ACC112 (cell line): ENCODE measurements around the gene NISCH.
A peak's percentile ranks its signal among the peaks of the same experiment; 100 is the strongest.

ENCODE experiments used
- H2AFZ ChIP-seq: fragments of 200-600 bp; sonication (generic); one replicate; pipeline ENCODE4 v1.6.0; 2017; ENCODE audit warnings: antibody characterized with exemption, low read length; ENCODE audit not compliant: unreplicated experiment
- H3K27ac ChIP-seq: fragments of 200-600 bp; sonication (generic); 2 replicates; pipeline ENCODE4 v1.5.1; 2014; ENCODE audit warnings: low read depth, mild to moderate bottlenecking, antibody characterized with exemption, low read length, moderate library complexity
- H3K27me3 ChIP-seq: fragments of 200-600 bp; sonication (generic); 2 replicates; pipeline ENCODE4 v1.6.1; 2014; ENCODE audit warnings: mild to moderate bottlenecking, antibody characterized with exemption, low read length, moderate library complexity, mixed read lengths; ENCODE audit not compliant: insufficient read depth
- H3K36me3 ChIP-seq: fragments of 200-600 bp; sonication (generic); 2 replicates; pipeline ENCODE4 v1.6.1; 2016; ENCODE audit warnings: mild to moderate bottlenecking, antibody characterized with exemption, low read length, moderate library complexity, mixed read lengths; ENCODE audit not compliant: insufficient read depth
- H3K4me1 ChIP-seq: fragments of 200-600 bp; sonication (generic); one replicate; pipeline ENCODE4 v1.6.1; 2016; ENCODE audit warnings: low read length, mixed read lengths; ENCODE audit not compliant: insufficient read depth, unreplicated experiment, control insufficient read depth
- H3K4me3 ChIP-seq: fragments of 200-600 bp; sonication (generic); 2 replicates; pipeline ENCODE4 v1.5.1; 2014; ENCODE audit warnings: mild to moderate bottlenecking, low read depth, low read length
- H3K79me2 ChIP-seq: fragments of 200-600 bp; sonication (generic); one replicate; pipeline ENCODE4 v1.6.0; 2016; ENCODE audit warnings: low read length; ENCODE audit not compliant: control insufficient read depth, unreplicated experiment, insufficient read depth

NISCH gene

DNA sequence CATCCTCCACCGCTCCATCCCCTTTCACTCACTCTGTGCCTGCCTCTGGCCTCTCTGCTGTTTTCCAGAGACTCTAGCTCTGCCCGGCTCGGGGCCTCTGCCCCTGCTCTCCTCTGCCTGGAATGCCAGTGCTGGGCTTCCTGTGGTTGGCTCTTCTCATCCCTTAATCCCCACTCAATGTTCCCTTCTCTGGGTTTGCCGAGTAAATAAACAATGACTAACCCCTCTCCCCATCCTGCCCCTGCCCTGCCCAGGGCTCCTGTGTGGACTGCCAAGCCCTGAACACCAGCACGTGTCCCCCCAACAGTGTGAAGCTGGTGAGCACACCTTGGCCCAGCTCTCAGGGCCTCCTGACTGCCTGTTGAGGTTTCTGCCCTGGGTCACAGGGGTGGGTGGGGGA is 52.0 kb downstream of the NISCH start:
- H3K4me1 ChIP-seq = peaks cover 9% of the 10 kb centered on the region
- no peaks in the 10 kb centered on the region for H3K79me2 ChIP-seq
- no peak overlapping the region for H3K4me3 ChIP-seq
- H2AFZ ChIP-seq = no peak overlapping the region
- no peak overlapping the region for H3K27ac ChIP-seq
- H3K36me3 ChIP-seq = no peaks in the 10 kb centered on the region
- no peaks in the 10 kb centered on the region for H3K27me3 ChIP-seq

DNA sequence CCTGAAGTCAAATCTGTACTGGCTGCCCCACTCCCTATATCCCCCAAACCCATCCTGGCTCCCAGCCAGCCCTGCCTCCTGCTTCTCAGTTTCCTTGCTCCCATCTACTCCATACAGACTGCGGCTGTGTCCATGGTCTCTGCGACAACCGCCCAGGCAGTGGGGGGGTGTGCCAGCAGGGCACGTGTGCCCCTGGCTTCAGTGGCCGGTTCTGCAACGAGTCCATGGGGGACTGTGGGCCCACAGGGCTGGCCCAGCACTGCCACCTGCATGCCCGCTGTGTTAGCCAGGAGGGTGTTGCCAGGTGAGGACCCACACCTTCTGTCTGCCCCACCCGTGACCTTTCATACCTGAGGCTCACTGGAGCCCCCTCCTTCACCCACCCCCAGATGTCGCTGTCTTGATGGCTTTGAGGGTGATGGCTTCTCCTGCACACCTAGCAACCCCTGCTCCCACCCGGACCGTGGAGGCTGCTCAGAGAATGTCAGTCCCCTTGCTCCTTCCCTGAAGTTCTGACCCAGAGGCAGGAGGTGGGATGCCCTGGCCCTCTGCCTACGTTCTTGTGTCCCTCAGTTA is 54.4 kb downstream of the NISCH start:
- Histone ChIP-seq H3K36me3 (no peaks in the 10 kb centered on the region), H3K27me3 (no peaks in the 10 kb centered on the region), H3K4me3 (no peak overlapping the region), H3K27ac (no peak overlapping the region), H2AFZ (no peak overlapping the region), H3K4me1 (peaks cover 9% of the 10 kb centered on the region), H3K79me2 (no peaks in the 10 kb centered on the region)

DNA sequence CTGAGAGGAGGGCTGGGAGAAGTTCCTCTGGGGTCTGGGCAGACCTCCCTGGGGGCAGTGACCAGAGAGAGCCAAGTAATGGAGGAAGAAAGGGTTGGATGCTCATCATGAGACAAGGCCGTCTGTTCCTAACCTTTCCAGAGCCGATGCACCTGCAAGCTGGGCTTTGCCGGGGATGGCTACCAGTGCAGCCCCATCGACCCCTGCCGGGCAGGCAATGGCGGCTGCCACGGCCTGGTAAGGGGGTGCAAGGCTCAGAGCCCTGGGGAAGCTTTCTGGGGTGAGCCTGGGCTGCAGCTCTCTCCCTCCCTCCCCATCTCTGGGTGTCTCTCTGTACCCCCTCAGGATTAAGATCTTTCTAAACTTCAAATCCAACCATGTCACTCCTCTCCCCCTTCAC is 56.1 kb downstream of the NISCH start:
- Histone ChIP-seq H3K36me3 (no peaks in the 10 kb centered on the region), H3K27me3 (no peaks in the 10 kb centered on the region), H3K4me1 (peaks cover 9% of the 10 kb centered on the region), H3K79me2 (no peaks in the 10 kb centered on the region), H2AFZ (no peak overlapping the region), H3K4me3 (no peak overlapping the region), H3K27ac (no peak overlapping the region)

DNA sequence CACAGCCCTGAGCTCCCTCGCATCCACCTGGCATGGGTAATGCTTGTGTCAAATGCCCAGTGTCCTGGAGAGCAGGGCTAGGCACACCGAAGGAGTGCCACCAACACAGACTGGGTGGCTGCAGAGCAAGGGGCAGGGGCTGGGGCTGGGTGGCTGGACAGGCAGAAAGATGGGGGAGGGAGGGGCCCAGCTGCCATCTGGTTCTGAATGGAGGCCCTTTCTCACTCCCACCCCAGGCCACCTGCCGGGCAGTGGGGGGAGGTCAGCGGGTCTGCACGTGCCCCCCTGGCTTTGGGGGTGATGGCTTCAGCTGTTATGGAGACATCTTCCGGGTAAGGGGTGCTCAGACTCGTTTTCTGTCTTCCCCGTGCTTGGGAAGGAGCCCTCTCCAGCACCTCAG is 56.7 kb downstream of the NISCH start:
- Histone ChIP-seq H3K27ac (no peak overlapping the region), H3K4me3 (no peak overlapping the region), H3K27me3 (no peaks in the 10 kb centered on the region), H3K36me3 (no peaks in the 10 kb centered on the region), H3K4me1 (peaks cover 5% of the 10 kb centered on the region), H2AFZ (no peak overlapping the region), H3K79me2 (no peaks in the 10 kb centered on the region)

DNA sequence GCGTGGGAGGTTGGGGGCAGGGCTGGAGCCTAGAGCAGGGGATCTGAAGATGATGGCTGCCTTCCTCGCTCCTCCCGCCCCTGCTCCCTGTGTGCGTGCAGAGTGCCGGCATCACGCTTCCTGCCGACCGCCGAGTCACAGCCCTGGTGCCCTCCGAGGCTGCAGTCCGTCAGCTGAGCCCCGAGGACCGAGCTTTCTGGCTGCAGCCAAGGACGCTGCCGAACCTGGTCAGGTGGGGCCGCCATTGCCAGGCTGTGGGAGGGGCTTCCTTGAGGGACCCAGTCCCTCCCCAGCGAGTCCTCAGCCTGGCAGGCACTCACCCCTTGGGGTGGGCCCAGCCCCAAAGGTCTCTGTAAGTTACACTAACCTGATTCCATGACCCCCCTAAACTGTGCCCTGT is 57.3 kb downstream of the NISCH start:
- Histone ChIP-seq H3K27me3 (no peaks in the 10 kb centered on the region), H3K79me2 (no peaks in the 10 kb centered on the region), H3K27ac (no peak overlapping the region), H2AFZ (no peak overlapping the region), H3K4me1 (no peaks in the 10 kb centered on the region), H3K4me3 (no peak overlapping the region), H3K36me3 (no peaks in the 10 kb centered on the region)

DNA sequence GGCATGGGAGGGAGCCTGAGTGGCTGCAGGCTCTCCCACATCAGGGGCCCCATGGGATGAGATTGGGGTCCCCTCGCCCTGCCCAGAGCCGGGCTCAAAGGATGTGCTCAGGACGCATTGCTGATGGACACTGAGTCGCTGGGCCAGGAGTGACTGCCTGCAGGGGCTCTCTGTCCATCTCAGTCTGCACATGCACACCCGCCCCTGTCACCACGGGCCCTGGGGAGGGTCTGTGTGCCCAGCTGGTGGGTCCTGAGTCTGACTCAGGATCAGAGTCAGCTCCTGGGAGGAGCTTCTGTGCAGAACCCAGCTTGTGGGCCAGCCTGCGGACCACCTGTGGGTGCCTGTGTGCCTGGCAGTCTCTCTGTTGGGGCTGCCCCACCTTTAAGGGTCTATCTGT is 57.9 kb downstream of the NISCH start:
- Histone ChIP-seq H3K27me3 (no peaks in the 10 kb centered on the region), H3K4me1 (no peaks in the 10 kb centered on the region), H3K79me2 (no peaks in the 10 kb centered on the region), H3K27ac (no peak overlapping the region), H2AFZ (no peak overlapping the region), H3K4me3 (no peak overlapping the region), H3K36me3 (no peaks in the 10 kb centered on the region)

DNA sequence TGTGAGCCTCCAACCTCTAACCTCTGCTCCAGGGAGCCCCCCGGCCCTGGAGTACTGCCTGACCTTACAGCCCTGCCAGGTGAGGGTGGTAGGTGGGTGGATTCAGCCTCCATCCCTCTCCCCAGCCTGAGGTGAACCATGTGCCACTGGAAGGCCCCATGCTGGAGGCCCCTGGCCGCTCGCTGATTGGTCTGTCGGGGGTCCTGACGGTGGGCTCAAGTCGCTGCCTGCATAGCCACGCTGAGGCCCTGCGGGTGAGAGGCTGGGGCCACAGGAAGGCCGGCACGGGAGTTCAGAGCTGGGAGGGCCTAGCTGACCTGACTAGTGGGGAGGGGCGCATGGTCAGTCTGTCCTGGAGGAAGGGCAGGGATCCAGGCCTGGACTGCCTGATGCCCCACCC is 59.2 kb downstream of the NISCH start:
- Histone ChIP-seq H3K27ac (no peak overlapping the region), H3K4me3 (no peak overlapping the region), H3K36me3 (no peaks in the 10 kb centered on the region), H3K79me2 (no peaks in the 10 kb centered on the region), H3K4me1 (no peaks in the 10 kb centered on the region), H2AFZ (no peak overlapping the region), H3K27me3 (no peaks in the 10 kb centered on the region)

DNA sequence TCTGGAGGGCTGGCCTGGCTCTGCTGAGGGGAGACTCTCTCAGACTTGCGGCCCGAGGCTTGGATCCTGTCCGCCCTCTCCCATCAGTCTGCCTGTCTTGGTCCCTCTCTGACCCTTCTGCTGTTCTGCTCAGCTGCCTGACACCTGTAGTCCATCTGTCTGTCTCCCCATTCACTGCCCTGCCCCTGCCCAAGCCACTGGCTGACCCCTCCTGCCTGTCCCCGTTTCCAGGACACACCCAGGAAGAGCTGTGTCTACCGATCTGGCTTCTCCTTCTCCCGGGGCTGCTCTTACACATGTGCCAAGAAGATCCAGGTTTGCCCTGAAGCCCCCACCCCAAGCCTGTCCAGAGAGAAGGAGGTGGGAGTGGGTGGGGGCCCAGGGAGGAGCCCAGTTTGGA is 59.8 kb downstream of the NISCH start:
- no peaks in the 10 kb centered on the region for H3K36me3 ChIP-seq
- no peaks in the 10 kb centered on the region for H3K27me3 ChIP-seq
- no peak overlapping the region for H3K27ac ChIP-seq
- no peak overlapping the region for H3K4me3 ChIP-seq
- no peaks in the 10 kb centered on the region for H3K4me1 ChIP-seq
- H2AFZ ChIP-seq = no peak overlapping the region
- H3K79me2 ChIP-seq = no peaks in the 10 kb centered on the region

DNA sequence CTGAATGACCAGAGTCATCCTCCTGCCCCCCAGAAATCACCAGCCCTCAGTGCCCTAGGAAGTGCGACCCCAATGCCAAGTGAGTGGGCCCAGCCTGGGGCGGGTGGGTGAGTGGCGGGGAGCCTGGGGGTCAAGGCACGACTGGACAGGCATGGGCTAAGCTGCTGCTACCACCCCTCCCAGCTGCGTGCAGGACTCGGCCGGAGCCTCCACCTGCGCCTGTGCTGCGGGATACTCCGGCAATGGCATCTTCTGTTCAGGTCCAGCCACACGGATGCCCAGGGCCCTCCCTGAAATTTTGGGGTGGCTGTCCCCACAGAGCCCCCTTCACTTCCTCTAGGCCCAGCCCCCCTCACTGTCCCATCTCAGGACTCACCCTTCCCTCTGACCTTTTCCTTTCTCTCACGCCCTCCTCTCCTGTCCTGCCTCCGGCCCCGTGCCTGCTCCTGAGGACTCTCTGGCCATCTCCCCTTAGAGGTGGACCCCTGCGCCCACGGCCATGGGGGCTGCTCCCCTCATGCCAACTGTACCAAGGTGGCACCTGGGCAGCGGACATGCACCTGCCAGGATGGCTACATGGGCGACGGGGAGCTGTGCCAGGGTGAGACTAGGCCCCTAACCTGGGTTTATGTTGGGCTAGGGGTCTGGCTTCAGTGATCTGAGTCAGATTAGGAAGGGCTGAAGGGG is 61.2 kb downstream of the NISCH start:
- Histone ChIP-seq H3K36me3 (no peaks in the 10 kb centered on the region), H3K4me3 (no peak overlapping the region), H3K27ac (no peak overlapping the region), H3K79me2 (no peaks in the 10 kb centered on the region), H2AFZ (no peak overlapping the region), H3K4me1 (no peaks in the 10 kb centered on the region), H3K27me3 (no peaks in the 10 kb centered on the region)

DNA sequence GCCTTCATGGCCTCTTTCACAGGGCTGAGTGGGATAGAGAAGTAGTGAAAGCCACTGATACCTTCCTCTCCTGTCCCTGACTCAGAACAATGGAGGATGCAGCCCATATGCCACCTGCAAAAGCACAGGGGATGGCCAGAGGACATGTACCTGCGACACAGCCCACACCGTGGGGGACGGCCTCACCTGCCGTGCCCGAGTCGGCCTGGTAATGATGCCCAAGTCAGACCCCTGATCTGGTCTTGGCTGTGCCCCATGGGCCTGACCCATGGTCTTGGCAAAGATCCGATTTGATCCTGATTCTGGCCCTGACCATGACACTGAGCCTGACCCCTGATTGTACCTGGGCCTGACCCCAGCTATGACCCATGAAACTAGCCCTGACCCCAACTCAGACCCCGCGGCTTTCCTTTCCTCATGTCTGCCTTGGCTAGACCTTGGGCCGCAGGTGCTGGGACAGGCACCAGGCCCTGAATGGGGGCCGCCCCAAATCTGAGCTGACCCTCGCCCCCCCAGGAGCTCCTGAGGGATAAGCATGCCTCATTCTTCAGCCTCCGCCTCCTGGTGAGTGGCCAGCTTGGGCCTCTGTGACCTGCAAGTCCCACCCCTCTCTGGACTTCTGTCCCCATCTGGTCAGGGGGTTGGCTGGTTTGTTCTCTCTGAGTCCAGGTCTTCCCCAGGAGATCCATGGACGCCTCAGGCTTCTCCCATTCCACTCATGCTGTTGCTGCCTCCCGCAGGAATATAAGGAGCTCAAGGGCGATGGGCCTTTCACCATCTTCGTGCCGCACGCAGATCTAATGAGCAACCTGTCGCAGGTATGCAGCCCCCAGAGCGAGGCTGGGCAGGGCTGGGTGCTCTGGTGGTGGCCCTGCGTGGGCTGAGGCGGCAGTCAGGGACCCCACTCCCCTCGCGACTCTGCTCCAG is 62.7 kb downstream of the NISCH start:
- H3K27me3 ChIP-seq = no peaks in the 10 kb centered on the region
- H3K4me3 ChIP-seq = peak overlapping the region; percentile 42
- no peak overlapping the region for H3K27ac ChIP-seq
- H3K4me1 ChIP-seq = no peaks in the 10 kb centered on the region
- H3K36me3 ChIP-seq = no peaks in the 10 kb centered on the region
- H2AFZ ChIP-seq = no peak overlapping the region
- H3K79me2 ChIP-seq = no peaks in the 10 kb centered on the region
